Measurements from ENCODE around the gene MYPOP. TPM values are rescaled to one million over a fixed set of nuclear protein-coding genes. Genes with fewer than 3 reads are reported as not detected.
"Not testable (repeated sequence)": the region's sequence is repeated elsewhere in the genome, so short reads cannot be mapped to it uniquely, and the experiment has no call there.

The MYPOP gene
- total RNA-seq, 1 donor from 2014 or later = 1.3 TPM

DNA sequence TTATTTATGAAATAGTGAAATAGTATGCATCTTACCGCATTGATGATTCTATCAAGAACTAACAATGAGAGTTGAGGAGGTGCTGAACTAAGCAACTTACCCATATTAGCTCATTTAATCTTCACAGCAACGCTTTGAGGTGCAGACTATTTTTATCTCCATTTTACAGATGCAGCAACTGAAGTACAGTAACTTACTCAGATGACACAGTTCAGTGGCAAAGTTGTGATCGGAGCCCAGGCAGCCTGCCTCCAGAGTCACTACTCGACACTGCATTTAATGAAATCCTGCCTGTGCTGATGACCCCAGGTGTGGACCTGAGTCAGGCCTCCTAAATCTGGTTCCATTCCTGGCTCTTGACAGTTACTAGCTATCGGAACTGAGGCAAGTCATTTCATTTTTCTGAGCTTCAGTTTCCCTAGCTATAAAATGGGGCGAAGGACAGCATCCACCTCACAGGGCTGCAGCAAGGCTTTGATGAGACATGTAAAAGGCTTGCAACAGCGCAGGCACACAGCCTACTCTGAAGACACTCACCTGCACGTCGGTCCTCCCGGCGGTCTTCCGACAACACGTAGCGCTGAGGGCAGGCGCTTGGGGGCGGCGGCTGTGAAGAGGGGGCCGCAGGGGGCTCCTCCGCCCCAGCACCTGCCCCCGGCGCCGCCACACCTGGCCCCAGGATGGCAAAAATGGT lies 1.5 kb downstream of the MYPOP start:
- no peak for DNase-seq (ENCODE audit: low read depth)
- TF ChIP-seq, protein P1, sequence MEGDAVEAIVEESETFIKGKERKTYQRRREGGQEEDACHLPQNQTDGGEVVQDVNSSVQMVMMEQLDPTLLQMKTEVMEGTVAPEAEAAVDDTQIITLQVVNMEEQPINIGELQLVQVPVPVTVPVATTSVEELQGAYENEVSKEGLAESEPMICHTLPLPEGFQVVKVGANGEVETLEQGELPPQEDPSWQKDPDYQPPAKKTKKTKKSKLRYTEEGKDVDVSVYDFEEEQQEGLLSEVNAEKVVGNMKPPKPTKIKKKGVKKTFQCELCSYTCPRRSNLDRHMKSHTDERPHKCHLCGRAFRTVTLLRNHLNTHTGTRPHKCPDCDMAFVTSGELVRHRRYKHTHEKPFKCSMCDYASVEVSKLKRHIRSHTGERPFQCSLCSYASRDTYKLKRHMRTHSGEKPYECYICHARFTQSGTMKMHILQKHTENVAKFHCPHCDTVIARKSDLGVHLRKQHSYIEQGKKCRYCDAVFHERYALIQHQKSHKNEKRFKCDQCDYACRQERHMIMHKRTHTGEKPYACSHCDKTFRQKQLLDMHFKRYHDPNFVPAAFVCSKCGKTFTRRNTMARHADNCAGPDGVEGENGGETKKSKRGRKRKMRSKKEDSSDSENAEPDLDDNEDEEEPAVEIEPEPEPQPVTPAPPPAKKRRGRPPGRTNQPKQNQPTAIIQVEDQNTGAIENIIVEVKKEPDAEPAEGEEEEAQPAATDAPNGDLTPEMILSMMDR (conservative IDR thresholded peaks at IDR 0.05; ENCODE audit: low read depth, low read length) = no peak
- peak overlapping the region; percentile 91 for H3K4me3 ChIP-seq (ENCODE audit: low read depth, low read length)

DNA sequence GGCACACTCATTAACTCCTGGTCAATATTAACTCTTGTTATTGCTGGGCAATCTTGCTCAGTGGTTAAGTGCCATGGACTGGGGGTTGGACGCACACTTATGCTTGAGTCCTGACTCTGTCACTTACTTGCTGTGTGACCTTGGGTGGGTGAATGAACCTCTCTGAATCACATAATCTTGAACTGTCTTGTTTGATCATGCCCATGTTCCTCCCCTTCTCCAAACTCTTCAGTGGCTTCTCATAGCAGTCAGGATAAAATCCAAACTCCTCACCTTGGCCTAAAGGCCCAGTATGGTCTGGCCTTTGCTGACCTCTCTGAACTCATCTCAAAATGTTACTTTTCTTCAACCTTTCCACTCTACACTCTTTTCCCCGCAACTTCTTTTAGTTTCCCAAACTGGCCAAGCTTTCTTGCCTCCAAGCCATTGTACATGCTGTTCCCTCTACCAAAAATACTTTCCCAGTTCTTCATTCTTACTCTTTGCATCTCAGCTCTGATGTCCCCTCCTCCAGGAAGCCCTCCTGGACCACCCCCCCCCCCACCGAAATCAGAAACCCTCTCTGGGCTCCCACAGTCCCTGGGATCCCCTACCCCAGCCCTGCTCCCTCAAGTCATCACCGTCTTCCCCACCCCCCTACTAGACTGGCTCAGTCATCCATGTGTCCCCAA lies 2.4 kb downstream of the MYPOP start:
- H3K4me3 ChIP-seq (ENCODE audit: low read depth, low read length) = no peak overlapping the region
- TF ChIP-seq, protein P1 (conservative IDR thresholded peaks at IDR 0.05; ENCODE audit: low read depth, low read length) = no peak
- DNase-seq (ENCODE audit: low read depth) = no peak

DNA sequence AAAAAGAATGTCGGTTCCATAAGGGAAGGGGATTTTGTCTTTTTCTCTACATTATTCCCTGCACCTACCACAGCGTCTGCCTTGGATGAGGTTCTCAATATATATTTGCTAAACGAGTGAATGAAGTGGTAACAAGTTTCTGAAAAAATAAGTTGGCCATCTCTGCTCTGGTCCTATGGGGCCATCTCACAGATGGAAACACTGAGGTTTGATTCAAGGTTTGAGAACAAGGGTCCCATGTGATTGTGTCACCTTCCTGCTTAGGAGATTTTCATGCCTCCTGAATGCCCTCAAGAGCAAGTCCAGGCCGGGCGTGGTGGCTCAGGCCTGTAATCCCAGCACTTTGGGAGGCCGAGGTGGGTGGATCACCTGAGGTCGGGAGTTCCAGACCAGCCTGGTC lies 3.2 kb downstream of the MYPOP start:
- TF ChIP-seq, protein P1 (conservative IDR thresholded peaks at IDR 0.05; ENCODE audit: low read depth, low read length) = no peak

DNA sequence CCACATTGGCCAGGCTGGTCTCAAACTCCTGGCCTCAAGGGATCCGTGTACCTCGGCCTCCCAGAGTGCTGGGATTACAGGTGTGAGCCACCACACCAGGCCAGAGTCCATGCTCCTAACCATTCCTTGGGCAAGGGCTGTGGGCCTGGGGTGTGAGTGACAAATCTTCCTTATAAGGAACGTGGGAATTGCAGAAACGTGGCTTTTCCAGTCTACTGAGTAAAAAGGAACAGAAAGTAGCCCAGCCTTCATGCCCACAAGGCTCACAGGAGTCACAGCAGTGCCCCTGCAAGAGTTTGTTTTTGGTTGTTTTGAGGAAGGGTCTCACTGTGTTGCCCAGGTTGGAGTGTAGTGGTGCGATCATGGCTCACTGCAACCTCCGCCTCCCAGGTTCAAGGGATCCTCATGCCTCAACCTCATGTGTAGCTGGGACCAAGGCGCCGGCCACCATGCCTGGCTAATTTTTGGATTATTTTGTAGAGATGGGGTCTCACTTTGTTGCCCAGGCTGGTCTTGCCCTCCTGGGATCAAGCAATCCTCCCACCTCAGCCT lies 5.1 kb downstream of the MYPOP start:
- DNase-seq (ENCODE audit: low read depth) = no peak
- H3K4me3 ChIP-seq (ENCODE audit: low read depth, low read length) = no peak overlapping the region
- TF ChIP-seq, protein P1 (conservative IDR thresholded peaks at IDR 0.05; ENCODE audit: low read depth, low read length) = no peak

More for the DNA sequence above, 3.2 kb downstream of the MYPOP start:
- DNase-seq (ENCODE audit: low read depth) = no peak
- no peak overlapping the region for H3K4me3 ChIP-seq (ENCODE audit: low read depth, low read length)

DNA sequence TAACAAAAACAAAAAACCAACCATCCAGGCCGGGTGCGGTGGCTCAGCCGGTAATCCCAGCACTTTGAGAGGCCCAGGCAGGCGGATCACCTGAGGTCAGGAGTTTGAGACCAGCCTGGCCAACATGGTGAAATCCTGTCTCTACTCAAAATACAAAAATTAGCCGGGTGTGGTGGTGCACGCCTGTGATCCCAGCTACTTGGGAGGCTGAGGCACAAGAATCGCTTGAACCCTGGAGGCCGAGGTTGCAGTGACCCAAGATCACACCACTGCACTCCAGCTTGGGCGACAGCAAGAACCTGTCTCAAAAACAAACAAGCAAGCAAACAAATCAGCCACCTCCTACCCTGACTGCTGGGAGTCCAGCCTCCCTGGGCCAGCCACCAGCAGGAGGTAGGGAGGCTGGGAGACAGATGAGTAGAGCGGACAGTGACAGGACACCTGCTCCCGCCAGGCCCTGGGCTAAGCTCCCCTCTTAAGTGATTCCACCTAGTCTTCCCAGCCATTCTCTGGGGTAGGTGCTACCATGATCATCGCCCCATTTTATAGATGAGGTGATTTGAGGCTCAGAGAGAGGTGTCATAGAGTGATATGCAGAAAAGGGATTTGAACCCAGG lies 6.3 kb downstream of the MYPOP start:
- H3K4me3 ChIP-seq (ENCODE audit: low read depth, low read length); DNase-seq (ENCODE audit: low read depth): not testable (repeated sequence)

DNA sequence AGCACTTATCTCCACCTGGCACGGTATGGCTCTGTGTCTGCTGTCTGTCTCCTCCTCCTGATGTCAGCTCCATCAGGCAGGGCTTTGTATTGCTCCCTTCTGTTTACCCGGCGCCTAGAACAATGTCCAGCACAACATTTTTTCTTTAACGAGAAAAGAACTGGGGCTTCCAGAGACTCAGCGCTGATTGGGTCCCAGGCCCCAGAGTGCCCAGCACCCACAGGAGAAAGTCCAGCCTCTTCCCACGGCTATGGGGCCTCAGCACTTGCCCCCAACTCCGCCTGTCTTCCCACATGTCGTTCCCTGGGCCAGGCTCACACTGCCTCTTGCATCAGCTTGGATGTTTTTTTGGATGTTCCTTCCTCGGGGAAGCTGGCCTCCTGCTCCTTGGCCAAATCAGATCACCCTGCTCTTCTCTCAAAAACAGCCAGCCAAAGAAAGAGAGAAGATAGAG lies 6.9 kb downstream of the MYPOP start:
- no peak overlapping the region for H3K4me3 ChIP-seq (ENCODE audit: low read depth, low read length)
- DNase-seq (ENCODE audit: low read depth) = no peak
- TF ChIP-seq, protein P1 (conservative IDR thresholded peaks at IDR 0.05; ENCODE audit: low read depth, low read length) = no peak

DNA sequence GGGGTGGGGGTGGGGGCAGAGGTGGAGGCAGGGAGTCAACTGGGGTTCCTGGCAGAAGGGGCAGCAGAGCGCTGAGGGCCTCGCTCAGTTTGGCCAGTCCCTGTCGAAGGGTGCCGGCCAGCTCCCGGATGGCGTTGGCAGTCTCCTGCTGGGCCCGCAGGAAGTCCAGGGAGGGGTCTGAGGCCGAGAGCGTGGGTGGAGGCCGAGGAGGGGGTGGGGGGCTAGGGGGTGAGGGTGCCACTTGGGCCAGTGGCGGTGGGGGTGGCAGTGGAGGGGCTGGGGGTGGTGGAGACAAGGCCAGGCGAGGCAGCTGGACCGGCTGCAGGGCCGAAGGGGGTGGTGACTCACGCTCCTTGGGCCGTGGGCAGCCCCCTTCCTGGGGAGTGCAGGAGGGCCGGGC lies 11.5 kb downstream of the MYPOP start:
- DNase-seq (ENCODE audit: low read depth) = no peak
- H3K4me3 ChIP-seq (ENCODE audit: low read depth, low read length) = no peak overlapping the region
- TF ChIP-seq, protein P1 (conservative IDR thresholded peaks at IDR 0.05; ENCODE audit: low read depth, low read length) = no peak
